Esophagus squamous epithelium (tissue), 4 donors: Measurements from ENCODE around the gene CNGA2.

Experiments
- POLR2A ChIP-seq, 4 donors: fragments of 450-650 bp; IDR thresholded peaks; one replicate each; pipeline ENCODE4 v1.6.1; 2017; ENCODE audit warnings: antibody characterized with exemption in 4 of 4, mild to moderate bottlenecking in 4 of 4, moderate library complexity in 3 of 4
- TF ChIP-seq, protein P1 (sequence below), 6 experiments: fragments of 450-650 bp in 4 of 6; fragments of 200-600 bp in 2 of 6; sonication (generic) in 2 of 6; IDR thresholded peaks; one replicate each; pipeline ENCODE4 v1.5.1; 2016 to 2019; ENCODE audit warnings: antibody characterized with exemption in 6 of 6, mild to moderate bottlenecking in 4 of 6, moderate library complexity in 4 of 6

- no peak for TF ChIP-seq POLR2A (IDR thresholded peaks at IDR 0.05)
- TF ChIP-seq, protein P1, sequence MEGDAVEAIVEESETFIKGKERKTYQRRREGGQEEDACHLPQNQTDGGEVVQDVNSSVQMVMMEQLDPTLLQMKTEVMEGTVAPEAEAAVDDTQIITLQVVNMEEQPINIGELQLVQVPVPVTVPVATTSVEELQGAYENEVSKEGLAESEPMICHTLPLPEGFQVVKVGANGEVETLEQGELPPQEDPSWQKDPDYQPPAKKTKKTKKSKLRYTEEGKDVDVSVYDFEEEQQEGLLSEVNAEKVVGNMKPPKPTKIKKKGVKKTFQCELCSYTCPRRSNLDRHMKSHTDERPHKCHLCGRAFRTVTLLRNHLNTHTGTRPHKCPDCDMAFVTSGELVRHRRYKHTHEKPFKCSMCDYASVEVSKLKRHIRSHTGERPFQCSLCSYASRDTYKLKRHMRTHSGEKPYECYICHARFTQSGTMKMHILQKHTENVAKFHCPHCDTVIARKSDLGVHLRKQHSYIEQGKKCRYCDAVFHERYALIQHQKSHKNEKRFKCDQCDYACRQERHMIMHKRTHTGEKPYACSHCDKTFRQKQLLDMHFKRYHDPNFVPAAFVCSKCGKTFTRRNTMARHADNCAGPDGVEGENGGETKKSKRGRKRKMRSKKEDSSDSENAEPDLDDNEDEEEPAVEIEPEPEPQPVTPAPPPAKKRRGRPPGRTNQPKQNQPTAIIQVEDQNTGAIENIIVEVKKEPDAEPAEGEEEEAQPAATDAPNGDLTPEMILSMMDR (IDR thresholded peaks at IDR 0.05) = no peak
Measured at GRCh38 chrX:151704041-151704663, 30.4 kb upstream of the CNGA2 start.
